Prostate gland (tissue), 2 donors: Measurements from ENCODE around the gene POLR2F.

ENCODE experiments used
- POLR2A ChIP-seq: fragments of 450-650 bp; IDR thresholded peaks from one replicate; pipeline ENCODE4 v1.6.1; 2016; ENCODE audit warnings: antibody characterized with exemption, mild to moderate bottlenecking
- TF ChIP-seq, protein P1 (sequence below), 4 experiments: fragments of 200-600 bp in 2 of 4; fragments of 450-650 bp in 2 of 4; sonication (generic) in 2 of 4; IDR thresholded peaks; 1 replicate in 3 of 4; 2 replicates in 1 of 4; pipeline ENCODE4 v1.5.1; 2016 to 2019; ENCODE audit warnings: antibody characterized with exemption in 4 of 4, mild to moderate bottlenecking in 2 of 4, moderate library complexity in 2 of 4

DNA sequence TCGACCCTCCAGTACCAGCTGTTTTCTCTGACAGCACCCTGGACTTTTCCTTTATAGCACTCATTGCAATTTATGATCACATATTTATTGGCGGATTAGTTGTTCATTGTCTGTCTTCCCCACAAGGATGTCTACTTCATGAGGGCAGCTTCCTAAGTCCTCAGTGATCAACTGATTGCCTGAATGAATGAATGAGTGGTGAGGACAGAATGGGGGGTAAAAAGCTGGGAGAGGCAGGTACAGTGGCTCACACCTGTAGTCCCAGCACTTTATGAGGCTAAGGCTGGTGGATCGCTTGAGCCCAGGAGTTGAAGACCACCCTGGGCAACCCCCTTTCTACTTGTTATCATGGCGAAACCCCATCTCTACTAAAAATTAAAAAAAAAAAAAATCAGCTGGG, 42.0 kb downstream of the POLR2F start:
- no peak for TF ChIP-seq POLR2A
- TF ChIP-seq, protein P1, sequence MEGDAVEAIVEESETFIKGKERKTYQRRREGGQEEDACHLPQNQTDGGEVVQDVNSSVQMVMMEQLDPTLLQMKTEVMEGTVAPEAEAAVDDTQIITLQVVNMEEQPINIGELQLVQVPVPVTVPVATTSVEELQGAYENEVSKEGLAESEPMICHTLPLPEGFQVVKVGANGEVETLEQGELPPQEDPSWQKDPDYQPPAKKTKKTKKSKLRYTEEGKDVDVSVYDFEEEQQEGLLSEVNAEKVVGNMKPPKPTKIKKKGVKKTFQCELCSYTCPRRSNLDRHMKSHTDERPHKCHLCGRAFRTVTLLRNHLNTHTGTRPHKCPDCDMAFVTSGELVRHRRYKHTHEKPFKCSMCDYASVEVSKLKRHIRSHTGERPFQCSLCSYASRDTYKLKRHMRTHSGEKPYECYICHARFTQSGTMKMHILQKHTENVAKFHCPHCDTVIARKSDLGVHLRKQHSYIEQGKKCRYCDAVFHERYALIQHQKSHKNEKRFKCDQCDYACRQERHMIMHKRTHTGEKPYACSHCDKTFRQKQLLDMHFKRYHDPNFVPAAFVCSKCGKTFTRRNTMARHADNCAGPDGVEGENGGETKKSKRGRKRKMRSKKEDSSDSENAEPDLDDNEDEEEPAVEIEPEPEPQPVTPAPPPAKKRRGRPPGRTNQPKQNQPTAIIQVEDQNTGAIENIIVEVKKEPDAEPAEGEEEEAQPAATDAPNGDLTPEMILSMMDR (IDR thresholded peaks at IDR 0.05), result no peak
